B cell (primary cell): ENCODE measurements around the gene MT1M. TPM values are rescaled to one million over a fixed set of nuclear protein-coding genes. Genes with fewer than 3 reads are reported as not detected.
A peak's percentile ranks its signal among the peaks of the same experiment; 100 is the strongest.

Source experiments
- ATAC-seq: fragments of 200-7000 bp; cut with Tn5 transposase; one replicate; pipeline ENCODE4 v1.10.0; 2021; ENCODE audit warnings: low read depth, mild to moderate bottlenecking, moderate number of reproducible peaks, moderate library complexity
- CTCF ChIA-PET: fragments of 350-600 bp; sonication (Branson Sonifier 250); formaldehyde crosslinking; loops from one replicate; lab custom pipeline; 2021; ENCODE audit warnings: antibody characterized with exemption, inconsistent platforms; lab: Charles Lee
- POLR2A ChIA-PET: fragments of 350-600 bp; sonication (Branson Sonifier 250); formaldehyde crosslinking; loops from one replicate; lab custom pipeline; 2021; ENCODE audit warnings: antibody characterized with exemption; lab: Charles Lee
- DNase-seq: peaks from one replicate; pipeline ENCODE4 v3.0.0; 2013
- H2AFZ ChIP-seq: 2 replicates; pipeline ENCODE4 v1.6.1; 2012; ENCODE audit warnings: mild to moderate bottlenecking, low read depth, low read length; ENCODE audit not compliant: insufficient read depth, poor library complexity, severe bottlenecking
- H3K27ac ChIP-seq, 2 donors: 1 replicate in 1 of 2; 2 replicates in 1 of 2; pipeline ENCODE4 v1.5.1; 2012 to 2013; ENCODE audit warnings: low read length in 2 of 2, mild to moderate bottlenecking in 2 of 2, moderate library complexity in 1 of 2
- H3K27me3 ChIP-seq, 4 experiments: fragments of 200-600 bp in 1 of 4; sonication (generic) in 1 of 4; replicated peaks in 1 of 4; 1 replicate in 2 of 4; 2 replicates in 2 of 4; pipeline versions ENCODE4 v1.6.1 to v1.7.0; 2013 to 2016; ENCODE audit warnings: low read length in 3 of 4, mild to moderate bottlenecking in 2 of 4, mixed read lengths in 1 of 4, moderate library complexity in 1 of 4; ENCODE audit not compliant: insufficient read depth in 4 of 4, control insufficient read depth in 3 of 4; ENCODE audit errors: control extremely low read depth in 1 of 4
- H3K36me3 ChIP-seq, 2 experiments: replicated peaks in 1 of 2; 1 replicate in 1 of 2; 2 replicates in 1 of 2; pipeline versions ENCODE4 v1.6.1 to v1.7.1; 2013; ENCODE audit warnings: low read length in 1 of 2; ENCODE audit not compliant: insufficient read depth in 2 of 2, control insufficient read depth in 1 of 2; ENCODE audit errors: control extremely low read depth in 1 of 2, extremely low read depth in 1 of 2
- H3K4me1 ChIP-seq, 2 donors: fragments of 200-600 bp in 1 of 2; sonication (generic) in 1 of 2; 1 replicate in 1 of 2; 2 replicates in 1 of 2; pipeline versions ENCODE4 v1.5.1 to v1.6.1; 2013 to 2017; ENCODE audit warnings: low read length in 2 of 2; ENCODE audit not compliant: control insufficient read depth in 2 of 2, insufficient read depth in 2 of 2
- H3K4me2 ChIP-seq: replicated peaks from 2 replicates; pipeline ENCODE3; 2012; ENCODE audit warnings: mild to moderate bottlenecking, low read depth, low read length; ENCODE audit not compliant: poor library complexity, severe bottlenecking
- H3K4me3 ChIP-seq, 5 experiments: fragments of 200-600 bp in 1 of 5; sonication (generic) in 1 of 5; 1 replicate in 3 of 5; 2 replicates in 2 of 5; pipeline versions ENCODE4 v1.5.1 to v1.7.0; 2011 to 2016; ENCODE audit warnings: low read length in 4 of 5, mild to moderate bottlenecking in 4 of 5, low read depth in 2 of 5, control low read depth in 1 of 5, moderate library complexity in 1 of 5; ENCODE audit not compliant: insufficient read depth in 1 of 5; ENCODE audit errors: control extremely low read depth in 1 of 5, extremely low read depth in 1 of 5
- H3K79me2 ChIP-seq: fragments of 200-600 bp; sonication (generic); one replicate; pipeline ENCODE4 v1.6.0; 2016; ENCODE audit warnings: low read length; ENCODE audit not compliant: control insufficient read depth, insufficient read depth
- H3K9ac ChIP-seq: fragments of 200-600 bp; sonication (generic); 2 replicates; pipeline ENCODE4 v1.6.1; 2017; ENCODE audit warnings: mild to moderate bottlenecking, low read length, moderate library complexity
- H3K9me3 ChIP-seq, 3 donors: one replicate each; pipeline versions ENCODE4 v1.6.1 to v1.7.1; 2013; ENCODE audit warnings: low read length in 2 of 3; ENCODE audit not compliant: control insufficient read depth in 2 of 3, insufficient read depth in 1 of 3; ENCODE audit errors: control extremely low read depth in 1 of 3
- H4K20me1 ChIP-seq: 2 replicates; pipeline ENCODE4 v1.6.0; 2012; ENCODE audit warnings: mild to moderate bottlenecking, low read length; ENCODE audit not compliant: insufficient read depth, control insufficient read depth, poor library complexity, severe bottlenecking
- H3K27ac Mint-ChIP-seq: one replicate; pipeline ENCODE4 v1.8.0; 2021; ENCODE audit warnings: mixed read lengths
- H3K27me3 Mint-ChIP-seq: one replicate; pipeline ENCODE4 v1.8.0; 2021; ENCODE audit warnings: mixed read lengths
- H3K4me1 Mint-ChIP-seq: one replicate; pipeline ENCODE4 v1.8.0; 2021; ENCODE audit warnings: mixed read lengths
- H3K4me3 Mint-ChIP-seq: one replicate; pipeline ENCODE4 v1.8.0; 2021; ENCODE audit warnings: mixed read lengths
- H3K9me3 Mint-ChIP-seq: one replicate; pipeline ENCODE4 v1.8.0; 2022; ENCODE audit warnings: mixed read lengths; ENCODE audit not compliant: insufficient read depth
- EZH2 ChIP-seq: IDR thresholded peaks from 2 replicates; pipeline ENCODE4 v1.6.1; 2012; ENCODE audit warnings: borderline replicate concordance, low read depth, mild to moderate bottlenecking, moderate library complexity, low read length; ENCODE audit not compliant: insufficient read depth, poor library complexity, severe bottlenecking
- WGBS: methylation state at CpG from one replicate; pipeline ENCODE4 v1.1.5; 2013; ENCODE audit warnings: missing lambda C conversion rate; ENCODE audit not compliant: insufficient coverage; 5-methylcytosine and 5-hydroxymethylcytosine counted together
- intact Hi-C: fragments of 100-400 bp; cut with micrococcal nuclease; formaldehyde crosslinking; loops from one replicate; pipeline ENCODE4 v1.10.0; 2022
- polyA plus RNA-seq: library from polyadenylated mRNA; depleted of rRNA; stranded (reverse); fragments of >200 nt; gene quantifications from 2 replicates; pipeline ENCODE4 v1.2.3, GENCODE V29; 2012
- total RNA-seq, 2 donors: library from RNA; stranded (reverse); fragments of 120-200 nt in 1 of 2; gene quantifications; 1 replicate in 1 of 2; 2 replicates in 1 of 2; pipeline versions ENCODE4 v1.2.3 to v1.2.4, GENCODE V29; 2013 to 2022
- TF ChIP-seq, protein P1 (sequence below): fragments of 200-600 bp; IDR thresholded peaks from one replicate; pipeline ENCODE4 v1.8.0; 2022; ENCODE audit warnings: antibody characterized with exemption, mild to moderate bottlenecking

Gene MT1M
- total and polyA plus RNA-seq, 2 donors (not counting 1 experiment from before 2014, with no cell fraction given) = not detected

DNA sequence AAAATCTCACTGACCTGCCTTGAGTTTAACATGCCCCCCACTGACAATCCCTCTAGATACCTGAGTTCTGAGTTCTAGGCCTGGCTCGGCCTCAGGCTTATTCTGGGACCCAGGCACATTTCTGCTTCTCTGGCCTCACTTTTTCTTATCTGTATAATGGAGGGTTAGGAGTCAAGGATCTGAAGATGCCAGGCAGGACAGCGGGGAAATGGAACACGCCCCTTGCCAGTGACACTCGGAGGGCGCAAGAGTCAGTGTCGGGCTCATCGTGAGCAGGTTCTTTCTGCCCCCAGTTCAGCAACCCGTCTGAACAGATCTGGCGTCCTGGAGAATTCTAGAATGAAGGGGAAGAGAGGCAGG is 43.7 kb upstream of the MT1M start:
- POLR2A ChIA-PET = no interaction called here
- 32% methylated on average over 8 of the region's 9 CpGs for WGBS
- ATAC-seq = no peak

DNA sequence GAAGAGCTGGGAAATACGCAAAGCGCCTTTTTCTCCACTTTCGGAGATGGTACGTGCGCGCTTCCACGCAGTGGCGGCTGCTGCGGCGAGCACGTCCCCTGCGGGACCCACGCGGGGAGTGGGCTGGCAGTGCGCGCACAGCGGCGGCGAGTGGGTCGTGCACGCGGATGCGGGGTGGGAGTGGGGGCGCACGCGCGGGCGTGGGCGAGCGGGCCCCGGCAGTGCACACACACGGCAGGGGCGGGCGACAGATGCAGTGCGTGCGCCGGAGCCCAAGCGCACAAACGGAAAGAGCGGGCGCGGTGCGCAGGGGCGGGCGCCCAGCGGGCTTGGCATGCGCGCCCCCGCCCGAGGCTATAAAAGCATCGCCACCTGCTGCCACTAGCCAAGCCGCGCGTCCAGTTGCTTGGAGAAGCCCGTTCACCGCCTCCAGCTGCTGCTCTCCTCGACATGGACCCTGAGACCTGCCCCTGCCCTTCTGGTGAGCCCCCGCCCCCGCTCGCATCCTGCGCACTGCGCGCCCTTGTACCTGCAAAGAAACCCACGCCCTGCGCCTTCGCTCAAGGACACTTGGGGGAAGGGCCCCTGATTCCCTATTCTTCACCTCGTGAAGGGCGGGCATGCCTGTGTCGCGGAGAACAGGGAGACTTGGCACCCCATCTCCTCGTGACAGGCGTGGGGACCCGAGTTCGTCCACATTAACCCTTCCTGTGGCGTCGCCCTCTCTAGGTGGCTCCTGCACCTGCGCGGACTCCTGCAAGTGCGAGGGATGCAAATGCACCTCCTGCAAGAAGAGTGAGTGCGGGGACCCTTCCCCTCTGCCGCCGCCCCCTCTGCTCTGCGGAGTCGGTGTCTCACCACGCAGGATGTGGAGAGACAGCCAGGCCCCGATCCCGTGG is 43.1 kb upstream of the MT1M start, which contains the start of gene MT3:
Gene MT3, plus strand, starts transcription at position 388 of the 899 bp plus-strand sequence. Its CDS starts 63 bp downstream, at position 451.
- ChIA-PET CTCF (no interaction called here), POLR2A (no interaction called here)

More for the DNA sequence above, 43.7 kb upstream of the MT1M start:
- CTCF ChIA-PET = no interaction called here
- no peak overlapping the region for H2AFZ ChIP-seq
- H3K4me3 ChIP-seq = no peak overlapping the region
- H3K79me2 ChIP-seq = no peaks in the 10 kb centered on the region
- H3K27ac ChIP-seq = no peak overlapping the region
- no peak for TF ChIP-seq EZH2
- TF ChIP-seq, protein P1, sequence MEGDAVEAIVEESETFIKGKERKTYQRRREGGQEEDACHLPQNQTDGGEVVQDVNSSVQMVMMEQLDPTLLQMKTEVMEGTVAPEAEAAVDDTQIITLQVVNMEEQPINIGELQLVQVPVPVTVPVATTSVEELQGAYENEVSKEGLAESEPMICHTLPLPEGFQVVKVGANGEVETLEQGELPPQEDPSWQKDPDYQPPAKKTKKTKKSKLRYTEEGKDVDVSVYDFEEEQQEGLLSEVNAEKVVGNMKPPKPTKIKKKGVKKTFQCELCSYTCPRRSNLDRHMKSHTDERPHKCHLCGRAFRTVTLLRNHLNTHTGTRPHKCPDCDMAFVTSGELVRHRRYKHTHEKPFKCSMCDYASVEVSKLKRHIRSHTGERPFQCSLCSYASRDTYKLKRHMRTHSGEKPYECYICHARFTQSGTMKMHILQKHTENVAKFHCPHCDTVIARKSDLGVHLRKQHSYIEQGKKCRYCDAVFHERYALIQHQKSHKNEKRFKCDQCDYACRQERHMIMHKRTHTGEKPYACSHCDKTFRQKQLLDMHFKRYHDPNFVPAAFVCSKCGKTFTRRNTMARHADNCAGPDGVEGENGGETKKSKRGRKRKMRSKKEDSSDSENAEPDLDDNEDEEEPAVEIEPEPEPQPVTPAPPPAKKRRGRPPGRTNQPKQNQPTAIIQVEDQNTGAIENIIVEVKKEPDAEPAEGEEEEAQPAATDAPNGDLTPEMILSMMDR = no peak
- no peak for DNase-seq
- peaks cover 0 to 30% (median 13%) of the 10 kb centered on the region in 4 experiments for H3K27me3 ChIP-seq
- H3K4me2 ChIP-seq = peak overlapping the region; percentile 49
- Mint-ChIP-seq H3K27me3 (peaks cover 58% of the 10 kb centered on the region), H3K4me1 (peaks cover 7% of the 10 kb centered on the region), H3K9me3 (no peaks in the 10 kb centered on the region), H3K27ac (no peak overlapping the region), H3K4me3 (peak overlapping the region; percentile 54)
- H3K9me3 ChIP-seq = peaks cover 0 to 8% (median 1%) of the 10 kb centered on the region in 3 donors
- no peaks in the 10 kb centered on the region for H3K36me3 ChIP-seq
- intact Hi-C loops = no loop called here
- H3K9ac ChIP-seq = no peak overlapping the region
- H3K4me1 ChIP-seq = peaks cover 6 to 8% of the 10 kb centered on the region in 2 donors
- no peaks in the 10 kb centered on the region for H4K20me1 ChIP-seq

More for the DNA sequence above, 43.1 kb upstream of the MT1M start, which contains the start of gene MT3:
- Histone ChIP-seq H2AFZ (no peak within 1 kb of the TSS), H4K20me1 (no peaks in the 10 kb centered on the region), H3K27me3 (peaks cover 0 to 30% (median 13%) of the 10 kb centered on the region in 4 experiments), H3K4me1 (peaks cover 6 to 8% of the 10 kb centered on the region in 2 donors), H3K27ac (no peak within 1 kb of the TSS), H3K79me2 (no peaks in the 10 kb centered on the region), H3K4me2 (peak within 1 kb of the TSS; percentile 49), H3K9me3 (peaks cover 0 to 11% (median 1%) of the 10 kb centered on the region in 3 donors), H3K4me3 (no peak within 1 kb of the TSS), H3K9ac (no peak within 1 kb of the TSS), H3K36me3 (no peaks in the 10 kb centered on the region)
- DNase-seq (no peak), ATAC-seq (no peak)
- peak within 1 kb of the TSS; percentile 54 for H3K4me3 Mint-ChIP-seq
- 6% methylated on average over 87 of the region's 87 CpGs for WGBS
- peaks cover 7% of the 10 kb centered on the region for H3K4me1 Mint-ChIP-seq
- H3K27me3 Mint-ChIP-seq = peaks cover 56% of the 10 kb centered on the region
- intact Hi-C loops = no loop called here
- H3K9me3 Mint-ChIP-seq = no peaks in the 10 kb centered on the region
- no peak within 1 kb of the TSS for H3K27ac Mint-ChIP-seq
- TF ChIP-seq, protein P1 = no peak
- no peak for TF ChIP-seq EZH2
